ENCODE data around the gene TP63.

DNA sequence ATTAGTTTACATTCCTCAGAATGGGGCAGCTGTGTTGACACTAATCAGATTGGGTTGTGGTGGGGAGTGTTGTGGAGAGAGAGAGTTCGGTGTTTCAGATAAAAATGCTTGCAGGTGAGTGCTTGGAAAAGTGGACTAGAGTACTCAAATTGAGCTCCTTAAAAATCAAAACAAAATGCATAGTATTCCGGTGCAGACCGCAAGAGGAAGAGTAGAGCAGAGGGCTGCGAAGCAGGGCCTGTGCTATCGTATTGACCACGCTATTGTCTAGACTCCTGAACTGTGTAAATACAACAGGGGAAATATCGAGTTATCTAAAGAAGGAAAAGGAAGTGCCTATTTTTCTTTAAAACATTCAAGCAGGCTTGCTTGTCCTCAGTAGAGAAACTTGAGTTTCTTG, 159.5 kb downstream of the TP63 start:
- TF ChIP-seq, protein P1, sequence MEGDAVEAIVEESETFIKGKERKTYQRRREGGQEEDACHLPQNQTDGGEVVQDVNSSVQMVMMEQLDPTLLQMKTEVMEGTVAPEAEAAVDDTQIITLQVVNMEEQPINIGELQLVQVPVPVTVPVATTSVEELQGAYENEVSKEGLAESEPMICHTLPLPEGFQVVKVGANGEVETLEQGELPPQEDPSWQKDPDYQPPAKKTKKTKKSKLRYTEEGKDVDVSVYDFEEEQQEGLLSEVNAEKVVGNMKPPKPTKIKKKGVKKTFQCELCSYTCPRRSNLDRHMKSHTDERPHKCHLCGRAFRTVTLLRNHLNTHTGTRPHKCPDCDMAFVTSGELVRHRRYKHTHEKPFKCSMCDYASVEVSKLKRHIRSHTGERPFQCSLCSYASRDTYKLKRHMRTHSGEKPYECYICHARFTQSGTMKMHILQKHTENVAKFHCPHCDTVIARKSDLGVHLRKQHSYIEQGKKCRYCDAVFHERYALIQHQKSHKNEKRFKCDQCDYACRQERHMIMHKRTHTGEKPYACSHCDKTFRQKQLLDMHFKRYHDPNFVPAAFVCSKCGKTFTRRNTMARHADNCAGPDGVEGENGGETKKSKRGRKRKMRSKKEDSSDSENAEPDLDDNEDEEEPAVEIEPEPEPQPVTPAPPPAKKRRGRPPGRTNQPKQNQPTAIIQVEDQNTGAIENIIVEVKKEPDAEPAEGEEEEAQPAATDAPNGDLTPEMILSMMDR (IDR thresholded peaks at IDR 0.05; ENCODE audit: low read length) = no peak
- TF ChIP-seq EZH2 (IDR thresholded peaks at IDR 0.05; ENCODE audit: borderline replicate concordance, low read length) = no peak
